Cardiac septum (tissue), 1 donor: ENCODE measurements around the gene DYNC2LI1. TPM values are rescaled to one million over a fixed set of nuclear protein-coding genes. Genes with fewer than 3 reads are reported as not detected.

ENCODE experiments used
- DNase-seq: peaks from one replicate; pipeline ENCODE4 v3.0.0-alpha.2; 2020; ENCODE audit warnings: low spot score
- intact Hi-C: fragments of 100-400 bp; cut with DNase I; formaldehyde crosslinking; loops from one replicate; pipeline ENCODE4 v1.14.0; 2022
- total RNA-seq: library from RNA; stranded (reverse); fragmentation: NEBNext Ultra II Directional; extraction: Animal tissue kit (Norgen Biotek cat#: 25700); gene quantifications from one replicate; pipeline ENCODE4 v1.2.1, GENCODE V29; 2021
- donor health status: DM: no; HTN: no; CAD: no.

DYNC2LI1 gene
- total RNA-seq, 1 donor from 2014 or later, result 7.9 TPM

- no peak for DNase-seq
- intact Hi-C loops, result no loop called here
Observed at GRCh38 chr2:43839776-43840564, 66.1 kb downstream of the DYNC2LI1 start.

GRCh38 chr2:43840965-43841364 lies 67.1 kb downstream of the DYNC2LI1 start:
- intact Hi-C loops, result no loop called here
- DNase-seq, result no peak

- intact Hi-C loops, result no loop called here
- DNase-seq, result no peak
Observed at GRCh38 chr2:43841949-43842865, 68.4 kb downstream of the DYNC2LI1 start.

GRCh38 chr2:43842866-43843226 lies 69.0 kb downstream of the DYNC2LI1 start:
- no peak for DNase-seq
- intact Hi-C loops, result no loop called here

- intact Hi-C loops, result no loop called here
Observed at GRCh38 chr2:43845181-43845580, 71.3 kb downstream of the DYNC2LI1 start.

GRCh38 chr2:43846140-43846793 lies 72.4 kb downstream of the DYNC2LI1 start:
- no peak for DNase-seq
- intact Hi-C loops, result no loop called here

More at GRCh38 chr2:43845181-43845580, 71.3 kb downstream of the DYNC2LI1 start:
- DNase-seq, result no peak

GRCh38 chr2:43848214-43848613 lies 74.4 kb downstream of the DYNC2LI1 start:
- no peak for DNase-seq
- intact Hi-C loops, result no loop called here

GRCh38 chr2:43851011-43851980 lies 77.5 kb downstream of the DYNC2LI1 start:
- DNase-seq, result peak; percentile 72
- intact Hi-C loops, result no loop called here

- intact Hi-C loops, result no loop called here
- DNase-seq, result no peak
Observed at GRCh38 chr2:43852196-43852730, 78.4 kb downstream of the DYNC2LI1 start.

GRCh38 chr2:43853141-43854081 lies 79.6 kb downstream of the DYNC2LI1 start:
- no peak for DNase-seq
- intact Hi-C loops, result no loop called here

GRCh38 chr2:43854671-43855070 lies 80.8 kb downstream of the DYNC2LI1 start:
- no peak for DNase-seq
- intact Hi-C loops, result no loop called here

GRCh38 chr2:43855292-43855691 lies 81.5 kb downstream of the DYNC2LI1 start:
- intact Hi-C loops, result no loop called here

More at GRCh38 chr2:43855292-43855691, 81.5 kb downstream of the DYNC2LI1 start:
- no peak for DNase-seq

Other genes with a start within 250 kb of the DYNC2LI1 start
- 18.4 TPM for gene THADA, start 178.0 kb upstream of the DYNC2LI1 start, total RNA-seq
- 5.2 TPM for gene PLEKHH2, start 136.8 kb upstream of the DYNC2LI1 start, total RNA-seq
- 0.48 TPM for gene C1GALT1C1L, start 97.6 kb upstream of the DYNC2LI1 start, total RNA-seq
- not detected for gene ABCG5, start 64.8 kb downstream of the DYNC2LI1 start, total RNA-seq
- not detected for gene ABCG8, start 64.9 kb downstream of the DYNC2LI1 start, total RNA-seq
- 70.3 TPM for gene LRPPRC, start 221.9 kb downstream of the DYNC2LI1 start, total RNA-seq